GM12878 (cell line): ENCODE results near the gene CIB4. TPM values are rescaled to one million over a fixed set of nuclear protein-coding genes. Genes with fewer than 3 reads are reported as not detected.

Source experiments
- ATAC-seq: fragments of 200-7000 bp; cut with Tn5 transposase; 3 replicates; pipeline ENCODE4 v1.9.1; 2020; ENCODE audit warnings: mild to moderate bottlenecking, moderate library complexity
- BruUV-seq: library from RNA; stranded (reverse); fragments of 400-500 nt; replicated peaks from 2 replicates; lab custom pipeline; 2021; lab: Mats Ljungman, UMichigan
- CTCF ChIA-PET: fragments of 300-600 bp; sonication (Branson Sonifier 250); formaldehyde crosslinking; extraction: SDS; loops from one replicate; lab custom pipeline; 2021; ENCODE audit warnings: inconsistent platforms; lab: Yijun Ruan, JAX
- POLR2A ChIA-PET: fragments of 350-600 bp; formaldehyde crosslinking; extraction: SDS; loops from one replicate; lab custom pipeline; 2021; ENCODE audit warnings: inconsistent platforms; lab: Charles Lee
- RAD21 ChIA-PET: fragments of 300-600 bp; sonication (Branson Sonifier 250); formaldehyde crosslinking; loops from one replicate; lab custom pipeline; 2023; ENCODE audit warnings: antibody characterized with exemption; ENCODE audit not compliant: unreplicated experiment; lab: Charles Lee
- SMC1A ChIA-PET: fragments of 300-600 bp; sonication (Branson Sonifier 250); formaldehyde crosslinking; loops from one replicate; lab custom pipeline; 2023; ENCODE audit not compliant: unreplicated experiment, uncharacterized antibody; lab: Charles Lee
- DNase-seq: peaks from one replicate; pipeline ENCODE4 v3.0.0-alpha.2; 2011; ENCODE audit warnings: low read depth, low spot score
- FAIRE-seq: peaks from 3 replicates; lab custom pipeline; 2011; peaks lifted over from hg19 to GRCh38; lab: Jason Lieb, UNC
- H2AFZ ChIP-seq: 2 replicates; pipeline ENCODE4 v1.6.0; 2011; ENCODE audit warnings: low read depth, low read length, control low read depth; ENCODE audit not compliant: control insufficient read depth
- H3K27ac ChIP-seq: 2 replicates; pipeline ENCODE4 v1.5.1; 2011; ENCODE audit warnings: control low read depth; ENCODE audit not compliant: control insufficient read depth, insufficient read depth
- H3K27me3 ChIP-seq, 2 experiments: replicated peaks in 1 of 2; 2 replicates each; pipeline versions ENCODE4 v1.6.0 to v1.6.1; 2011; ENCODE audit warnings: low read length in 1 of 2; ENCODE audit not compliant: control insufficient read depth in 2 of 2, insufficient read depth in 2 of 2
- H3K36me3 ChIP-seq, 2 experiments: 2 replicates each; pipeline ENCODE4 v1.5.1; 2011; ENCODE audit warnings: low read length in 1 of 2; ENCODE audit not compliant: control insufficient read depth in 2 of 2, insufficient read depth in 2 of 2
- H3K4me1 ChIP-seq: 2 replicates; pipeline ENCODE4 v1.6.1; 2011; ENCODE audit warnings: mild to moderate bottlenecking, low read length, moderate library complexity, mixed read lengths; ENCODE audit not compliant: control insufficient read depth, insufficient read depth
- H3K4me2 ChIP-seq: 2 replicates; pipeline ENCODE4 v1.6.0; 2011; ENCODE audit warnings: control low read depth; ENCODE audit not compliant: control insufficient read depth, insufficient read depth
- H3K4me3 ChIP-seq: fragments of 200-600 bp; sonication (generic); 2 replicates; pipeline ENCODE4 v1.5.1; 2016
- H3K79me2 ChIP-seq: 2 replicates; pipeline ENCODE4 v1.6.0; 2011; ENCODE audit warnings: low read length; ENCODE audit not compliant: control insufficient read depth, insufficient read depth
- H3K9ac ChIP-seq: 2 replicates; pipeline ENCODE4 v1.8.0; 2011; ENCODE audit warnings: low read length, control low read depth, mixed read lengths; ENCODE audit not compliant: control insufficient read depth, insufficient read depth
- H3K9me3 ChIP-seq: replicated peaks from 3 replicates; pipeline ENCODE4 v1.5.1; 2011; ENCODE audit warnings: mild to moderate bottlenecking, low read length; ENCODE audit not compliant: control insufficient read depth, insufficient read depth
- H4K20me1 ChIP-seq: 2 replicates; pipeline ENCODE4 v1.6.0; 2011; ENCODE audit not compliant: control insufficient read depth, insufficient read depth
- SKIL ChIP-seq: fragments of 450-650 bp; IDR thresholded peaks from 2 replicates; pipeline ENCODE4 v1.6.1; 2017; ENCODE audit warnings: mild to moderate bottlenecking, low read depth, inconsistent platforms; ENCODE audit not compliant: poor library complexity, severe bottlenecking
- WGBS: methylation state at CpG from one replicate; pipeline ENCODE4 v1.1.6; 2016; ENCODE audit warnings: low lambda C conversion rate; ENCODE audit not compliant: insufficient replicate concordance, insufficient coverage; ENCODE audit errors: missing lambda C conversion rate; 5-methylcytosine and 5-hydroxymethylcytosine counted together
- in situ Hi-C: fragments of 300-500 bp; cut with MboI; formaldehyde crosslinking; loops from 9 replicates; pipeline ENCODE4 v1.14.3; 2018; ENCODE audit warnings: mixed read lengths
- intact Hi-C: fragments of 100-400 bp; cut with micrococcal nuclease; formaldehyde crosslinking; loops from one replicate; pipeline ENCODE4 v1.14.2; 2022; ENCODE audit not compliant: unreplicated experiment
- polyA plus RNA-seq, 11 experiments: library from polyadenylated mRNA; depleted of rRNA in 4 of 11; unstranded in 6 of 11; stranded (reverse) in 5 of 11; fragments of >200 nt; fragmentation: Nextera tagmentation in 4 of 11; fragmentation: Illumina TruSeq in 1 of 11; extraction: Ambion mirVana in 4 of 11; extraction: Trizol in 1 of 11; gene quantifications; 1 replicate in 1 of 11; 2 replicates in 10 of 11; pipeline versions ENCODE4 v1.2.1 to v1.2.3, GENCODE V29; 2011 to 2016; ENCODE audit warnings: inconsistent platforms in 2 of 11, missing spikeins in 2 of 11, low read depth in 1 of 11
- total RNA-seq, 4 experiments: library from RNA; depleted of rRNA in 3 of 4; stranded (reverse); fragments of >200 nt in 3 of 4; fragmentation: Illumina TruSeq in 1 of 4; extraction: Trizol in 1 of 4; gene quantifications; 2 replicates each; pipeline versions ENCODE4 v1.2.1 to v1.2.3, GENCODE V29; 2013 to 2021
- TF ChIP-seq, protein P1 (sequence below): fragments of 450-650 bp; IDR thresholded peaks from 2 replicates; pipeline ENCODE4 v1.6.1; 2018; ENCODE audit warnings: borderline replicate concordance, mild to moderate bottlenecking; ENCODE audit not compliant: partially characterized antibody

The CIB4 gene
- total and polyA plus RNA-seq, 10 of the 15 experiments (the other 5 are each of a cell fraction or from before 2014, with no cell fraction given): not detected

- no peak for ATAC-seq
- ChIA-PET POLR2A (no interaction called here), SMC1A (no interaction called here), CTCF (no interaction called here), RAD21 (no interaction called here)
- in situ Hi-C loops: no loop called here
- Histone ChIP-seq H3K27ac (no peak overlapping the region), H3K4me3 (no peak overlapping the region), H3K36me3 (no peaks in the 10 kb centered on the region), H2AFZ (no peak overlapping the region), H4K20me1 (no peaks in the 10 kb centered on the region), H3K79me2 (no peaks in the 10 kb centered on the region), H3K9me3 (no peaks in the 10 kb centered on the region), H3K4me2 (no peak overlapping the region), H3K4me1 (no peaks in the 10 kb centered on the region), H3K9ac (no peak overlapping the region), H3K27me3 (peaks cover 0 to 3% of the 10 kb centered on the region in 2 experiments; a peak in 1 of 4 replicates)
- FAIRE-seq: no peak
- intact Hi-C loops: no loop called here
- BruUV-seq: no TSS peak
- no peak for TF ChIP-seq SKIL
- TF ChIP-seq, protein P1, sequence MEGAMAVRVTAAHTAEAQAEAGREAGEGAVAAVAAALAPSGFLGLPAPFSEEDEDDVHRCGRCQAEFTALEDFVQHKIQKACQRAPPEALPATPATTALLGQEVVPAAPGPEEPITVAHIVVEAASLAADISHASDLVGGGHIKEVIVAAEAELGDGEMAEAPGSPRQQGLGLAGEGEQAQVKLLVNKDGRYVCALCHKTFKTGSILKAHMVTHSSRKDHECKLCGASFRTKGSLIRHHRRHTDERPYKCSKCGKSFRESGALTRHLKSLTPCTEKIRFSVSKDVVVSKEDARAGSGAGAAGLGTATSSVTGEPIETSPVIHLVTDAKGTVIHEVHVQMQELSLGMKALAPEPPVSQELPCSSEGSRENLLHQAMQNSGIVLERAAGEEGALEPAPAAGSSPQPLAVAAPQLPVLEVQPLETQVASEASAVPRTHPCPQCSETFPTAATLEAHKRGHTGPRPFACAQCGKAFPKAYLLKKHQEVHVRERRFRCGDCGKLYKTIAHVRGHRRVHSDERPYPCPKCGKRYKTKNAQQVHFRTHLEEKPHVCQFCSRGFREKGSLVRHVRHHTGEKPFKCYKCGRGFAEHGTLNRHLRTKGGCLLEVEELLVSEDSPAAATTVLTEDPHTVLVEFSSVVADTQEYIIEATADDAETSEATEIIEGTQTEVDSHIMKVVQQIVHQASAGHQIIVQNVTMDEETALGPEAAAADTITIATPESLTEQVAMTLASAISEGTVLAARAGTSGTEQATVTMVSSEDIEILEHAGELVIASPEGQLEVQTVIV: no peak
- WGBS: 46% methylated on average over 12 of the region's 12 CpGs
- no peak for DNase-seq
Observed at GRCh38 chr2:26649992-26650712, 9.0 kb upstream of the CIB4 start.
